ENCODE data around the gene EPHA8. TPM values are rescaled to one million over a fixed set of nuclear protein-coding genes. Genes with fewer than 3 reads are reported as not detected.

The EPHA8 gene
- polyA plus RNA-seq, 1 experiment: not detected

DNA sequence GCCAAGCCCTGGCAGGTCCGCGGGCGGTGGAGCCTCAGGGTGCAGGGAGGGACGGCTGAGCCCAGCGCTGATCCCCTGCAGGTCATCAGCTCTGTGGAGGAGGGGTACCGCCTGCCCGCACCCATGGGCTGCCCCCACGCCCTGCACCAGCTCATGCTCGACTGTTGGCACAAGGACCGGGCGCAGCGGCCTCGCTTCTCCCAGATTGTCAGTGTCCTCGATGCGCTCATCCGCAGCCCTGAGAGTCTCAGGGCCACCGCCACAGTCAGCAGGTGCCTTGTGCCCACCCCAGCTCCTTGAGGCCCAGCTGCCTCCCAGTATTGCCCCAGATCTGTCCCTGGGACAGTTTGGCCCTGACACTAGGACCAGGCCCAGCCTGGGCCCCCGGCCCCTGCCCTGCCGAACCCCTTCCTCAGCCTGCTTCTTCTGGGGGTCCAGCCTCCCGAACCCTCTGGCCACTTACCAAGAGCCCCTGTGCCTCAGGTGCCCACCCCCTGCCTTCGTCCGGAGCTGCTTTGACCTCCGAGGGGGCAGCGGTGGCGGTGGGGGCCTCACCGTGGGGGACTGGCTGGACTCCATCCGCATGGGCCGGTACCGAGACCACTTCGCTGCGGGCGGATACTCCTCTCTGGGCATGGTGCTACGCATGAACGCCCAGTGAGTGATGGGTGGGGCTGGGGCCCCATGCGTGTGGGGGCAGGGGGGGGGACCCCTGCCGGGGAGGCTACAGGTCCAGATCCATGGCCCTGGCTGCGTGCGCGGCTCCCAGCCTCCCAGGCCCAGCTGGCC, 37.7 kb downstream of the EPHA8 start:
- Histone ChIP-seq H3K27ac (ENCODE audit: low read depth, low read length) (no peak overlapping the region), H3K4me3 (ENCODE audit: low read depth, low read length) (no peak overlapping the region), H3K9me3 (ENCODE audit: control insufficient read depth, insufficient read depth, low read length) (no peaks in the 10 kb centered on the region), H3K27me3 (ENCODE audit: control insufficient read depth, insufficient read depth, low read length) (peaks cover 31% of the 10 kb centered on the region)
- TF ChIP-seq, protein P1, sequence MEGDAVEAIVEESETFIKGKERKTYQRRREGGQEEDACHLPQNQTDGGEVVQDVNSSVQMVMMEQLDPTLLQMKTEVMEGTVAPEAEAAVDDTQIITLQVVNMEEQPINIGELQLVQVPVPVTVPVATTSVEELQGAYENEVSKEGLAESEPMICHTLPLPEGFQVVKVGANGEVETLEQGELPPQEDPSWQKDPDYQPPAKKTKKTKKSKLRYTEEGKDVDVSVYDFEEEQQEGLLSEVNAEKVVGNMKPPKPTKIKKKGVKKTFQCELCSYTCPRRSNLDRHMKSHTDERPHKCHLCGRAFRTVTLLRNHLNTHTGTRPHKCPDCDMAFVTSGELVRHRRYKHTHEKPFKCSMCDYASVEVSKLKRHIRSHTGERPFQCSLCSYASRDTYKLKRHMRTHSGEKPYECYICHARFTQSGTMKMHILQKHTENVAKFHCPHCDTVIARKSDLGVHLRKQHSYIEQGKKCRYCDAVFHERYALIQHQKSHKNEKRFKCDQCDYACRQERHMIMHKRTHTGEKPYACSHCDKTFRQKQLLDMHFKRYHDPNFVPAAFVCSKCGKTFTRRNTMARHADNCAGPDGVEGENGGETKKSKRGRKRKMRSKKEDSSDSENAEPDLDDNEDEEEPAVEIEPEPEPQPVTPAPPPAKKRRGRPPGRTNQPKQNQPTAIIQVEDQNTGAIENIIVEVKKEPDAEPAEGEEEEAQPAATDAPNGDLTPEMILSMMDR (IDR thresholded peaks at IDR 0.05; ENCODE audit: low read depth, low read length): no peak
- no peak for DNase-seq (ENCODE audit: low read depth, low spot score)
- POLR2A ChIA-PET: no interaction called here
- CTCF ChIA-PET: no interaction called here

DNA sequence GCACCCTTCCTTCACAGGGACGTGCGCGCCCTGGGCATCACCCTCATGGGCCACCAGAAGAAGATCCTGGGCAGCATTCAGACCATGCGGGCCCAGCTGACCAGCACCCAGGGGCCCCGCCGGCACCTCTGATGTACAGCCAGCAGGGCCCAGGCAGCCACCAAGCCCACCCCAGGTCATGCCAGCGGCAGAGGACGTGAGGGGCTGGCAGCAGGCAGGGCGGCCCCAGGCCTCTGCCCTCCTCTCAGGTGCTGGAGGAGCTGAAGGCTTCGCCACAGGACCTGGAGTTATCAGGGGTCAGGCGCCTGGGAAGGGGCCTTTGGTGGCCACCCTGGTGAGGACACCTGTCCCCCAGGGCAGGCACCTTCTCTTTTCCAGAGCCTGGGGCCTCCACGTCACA, 38.3 kb downstream of the EPHA8 start:
- POLR2A ChIA-PET: no interaction called here
- TF ChIP-seq, protein P1 (IDR thresholded peaks at IDR 0.05; ENCODE audit: low read depth, low read length): no peak
- no peak for DNase-seq (ENCODE audit: low read depth, low spot score)
- Histone ChIP-seq H3K27ac (ENCODE audit: low read depth, low read length) (no peak overlapping the region), H3K4me3 (ENCODE audit: low read depth, low read length) (no peak overlapping the region), H3K27me3 (ENCODE audit: control insufficient read depth, insufficient read depth, low read length) (peaks cover 34% of the 10 kb centered on the region), H3K9me3 (ENCODE audit: control insufficient read depth, insufficient read depth, low read length) (no peaks in the 10 kb centered on the region)
- CTCF ChIA-PET: no interaction called here

DNA sequence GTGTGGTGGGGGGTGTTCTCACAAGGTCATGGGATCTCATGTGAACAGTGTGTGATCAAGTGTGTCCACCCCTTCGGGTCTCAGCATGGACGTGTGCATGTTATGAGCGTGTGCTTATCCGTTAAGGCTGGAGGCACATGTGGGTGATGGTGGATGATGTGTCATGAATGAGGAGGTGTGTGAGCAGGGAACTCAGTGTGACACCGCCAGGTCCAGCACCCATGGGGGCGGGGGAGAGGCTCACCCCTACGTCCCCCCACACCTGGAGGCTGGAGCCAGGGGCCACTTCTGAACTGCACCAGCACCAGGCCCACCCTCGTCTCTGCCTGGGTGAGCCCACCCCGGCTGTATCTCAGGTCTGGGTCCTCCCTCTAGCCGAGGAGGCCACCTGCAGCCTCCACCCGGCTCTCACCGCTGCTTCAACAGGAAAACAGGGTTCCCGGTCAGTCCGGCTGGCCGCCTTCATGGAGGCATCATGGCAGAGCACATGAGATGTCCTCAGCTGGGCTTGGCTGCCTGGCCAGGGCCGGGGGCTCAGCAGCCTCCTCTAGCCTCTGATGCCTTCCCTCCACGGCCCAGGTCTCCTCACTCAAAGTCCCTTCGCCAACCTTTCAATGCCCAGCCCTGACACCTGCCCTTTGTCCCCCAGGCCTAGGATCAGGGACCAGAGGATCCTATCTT, 38.9 kb downstream of the EPHA8 start:
- no peak overlapping the region for H3K27ac ChIP-seq (ENCODE audit: low read depth, low read length)
- no peaks in the 10 kb centered on the region for H3K9me3 ChIP-seq (ENCODE audit: control insufficient read depth, insufficient read depth, low read length)
- TF ChIP-seq, protein P1 (IDR thresholded peaks at IDR 0.05; ENCODE audit: low read depth, low read length): no peak
- no peak overlapping the region for H3K4me3 ChIP-seq (ENCODE audit: low read depth, low read length)
- CTCF ChIA-PET: no interaction called here
- no peak for DNase-seq (ENCODE audit: low read depth, low spot score)
- H3K27me3 ChIP-seq (ENCODE audit: control insufficient read depth, insufficient read depth, low read length): peaks cover 34% of the 10 kb centered on the region
- POLR2A ChIA-PET: no interaction called here

DNA sequence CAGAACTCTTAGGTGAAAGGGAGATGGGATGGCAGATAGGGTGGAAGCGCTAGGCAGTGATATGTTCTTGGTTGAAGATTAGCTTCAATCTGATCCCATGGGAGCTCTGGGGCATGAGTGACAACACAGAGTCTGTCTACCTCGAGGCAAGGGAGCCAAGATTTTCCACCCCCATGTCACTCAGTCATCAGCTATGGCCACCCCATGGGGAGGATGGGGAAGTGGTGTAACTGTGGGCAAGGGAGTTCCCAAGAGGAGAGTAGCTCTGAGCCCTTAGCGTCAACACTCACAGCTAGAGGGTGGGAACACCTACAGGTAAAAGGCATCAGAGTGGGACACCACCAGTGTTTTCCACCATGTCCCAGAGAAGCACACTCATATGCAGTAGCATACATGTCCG, 42.9 kb downstream of the EPHA8 start:
- no peak for DNase-seq (ENCODE audit: low read depth, low spot score)
- no peaks in the 10 kb centered on the region for H3K9me3 ChIP-seq (ENCODE audit: control insufficient read depth, insufficient read depth, low read length)
- ChIA-PET CTCF (no interaction called here), POLR2A (no interaction called here)
- H3K27ac ChIP-seq (ENCODE audit: low read depth, low read length): no peak overlapping the region
- H3K4me3 ChIP-seq (ENCODE audit: low read depth, low read length): no peak overlapping the region
- H3K27me3 ChIP-seq (ENCODE audit: control insufficient read depth, insufficient read depth, low read length): peaks cover 36% of the 10 kb centered on the region
- TF ChIP-seq, protein P1 (IDR thresholded peaks at IDR 0.05; ENCODE audit: low read depth, low read length): no peak

DNA sequence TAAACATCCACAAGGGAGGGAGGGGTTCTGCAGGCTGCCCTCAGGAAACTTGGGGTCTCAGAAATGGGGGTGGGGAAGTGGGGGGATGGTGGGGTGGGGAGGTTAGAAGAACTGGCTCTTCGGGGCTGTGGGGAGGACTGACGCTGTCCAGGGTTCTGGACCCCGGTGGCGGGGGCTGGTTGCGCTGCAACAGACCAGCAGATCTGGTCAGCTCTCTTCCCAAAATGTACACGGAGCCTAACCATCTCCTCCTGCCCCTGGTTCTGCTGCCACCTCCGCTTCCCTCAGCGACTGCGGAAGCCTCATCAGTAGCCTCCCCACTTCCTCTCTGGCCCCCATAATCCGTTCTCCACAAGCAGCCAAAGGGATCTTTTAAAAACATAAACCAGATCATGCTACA, 43.9 kb downstream of the EPHA8 start:
- no peak for DNase-seq (ENCODE audit: low read depth, low spot score)
- Histone ChIP-seq H3K9me3 (ENCODE audit: control insufficient read depth, insufficient read depth, low read length) (no peaks in the 10 kb centered on the region), H3K27me3 (ENCODE audit: control insufficient read depth, insufficient read depth, low read length) (peaks cover 33% of the 10 kb centered on the region), H3K27ac (ENCODE audit: low read depth, low read length) (no peak overlapping the region), H3K4me3 (ENCODE audit: low read depth, low read length) (no peak overlapping the region)
- TF ChIP-seq, protein P1 (IDR thresholded peaks at IDR 0.05; ENCODE audit: low read depth, low read length): no peak
- ChIA-PET CTCF (no interaction called here), POLR2A (no interaction called here)
